ENCODE measurements around the gene NAA30.

NAA30 gene

GRCh38 chr14:57383125-57383745 is 7.2 kb upstream of the NAA30 start:
- DNase-seq (ENCODE audit: insufficient read length, low spot score) = no peak
- TF ChIP-seq CTCF (IDR thresholded peaks at IDR 0.05; ENCODE audit: insufficient read depth, missing control alignments) = no peak
- no peak for FAIRE-seq

GRCh38 chr14:57388067-57388466 is 2.3 kb upstream of the NAA30 start:
- no peak for TF ChIP-seq CTCF (IDR thresholded peaks at IDR 0.05; ENCODE audit: insufficient read depth, missing control alignments)
- DNase-seq (ENCODE audit: insufficient read length, low spot score) = no peak
- FAIRE-seq = peak; percentile 70

- DNase-seq (ENCODE audit: insufficient read length, low spot score) (no peak), FAIRE-seq (no peak)
- TF ChIP-seq CTCF (IDR thresholded peaks at IDR 0.05; ENCODE audit: insufficient read depth, missing control alignments) = no peak
These were observed 745 bp upstream of the NAA30 start for GRCh38 chr14:57389646-57390036.

GRCh38 chr14:57390806-57391516 is 575 bp downstream of the NAA30 start:
- FAIRE-seq = no peak

GRCh38 chr14:57391517-57392195 is 1.3 kb downstream of the NAA30 start:
- no peak for FAIRE-seq
- TF ChIP-seq CTCF (IDR thresholded peaks at IDR 0.05; ENCODE audit: insufficient read depth, missing control alignments) = no peak
- no peak for DNase-seq (ENCODE audit: insufficient read length, low spot score)

More at GRCh38 chr14:57390806-57391516, 575 bp downstream of the NAA30 start:
- no peak for TF ChIP-seq CTCF (IDR thresholded peaks at IDR 0.05; ENCODE audit: insufficient read depth, missing control alignments)
- DNase-seq (ENCODE audit: insufficient read length, low spot score) = no peak

- no peak for DNase-seq (ENCODE audit: insufficient read length, low spot score)
- FAIRE-seq = no peak
- no peak for TF ChIP-seq CTCF (IDR thresholded peaks at IDR 0.05; ENCODE audit: insufficient read depth, missing control alignments)
These were observed 2.4 kb downstream of the NAA30 start for GRCh38 chr14:57392830-57393229.
